Erythroblast (primary cell): ENCODE measurements around the gene PLXNC1.

ENCODE experiments used
- DNase-seq, 2 experiments: peaks; one replicate each; lab custom pipeline; 2025; lab: John Stamatoyannopoulos, UW
- GATA1 ChIP-seq: IDR thresholded peaks from 2 replicates; pipeline ENCODE4 v1.6.1; 2011; ENCODE audit warnings: low read depth, mild to moderate bottlenecking, control low read depth, low read length, moderate library complexity
- POLR2A ChIP-seq: IDR thresholded peaks from 2 replicates; pipeline ENCODE4 v1.6.1; 2011; ENCODE audit warnings: mild to moderate bottlenecking, low read length

PLXNC1 gene

GRCh38 chr12:94245631-94246383, 97.4 kb downstream of the PLXNC1 start:
- TF ChIP-seq GATA1 (no peak), POLR2A (no peak)
- no peak for DNase-seq

GRCh38 chr12:94247246-94247645, 98.9 kb downstream of the PLXNC1 start:
- TF ChIP-seq GATA1 (no peak), POLR2A (no peak)
- no peak for DNase-seq

GRCh38 chr12:94248582-94248981, 100.2 kb downstream of the PLXNC1 start:
- TF ChIP-seq GATA1 = no peak
- TF ChIP-seq POLR2A = no peak
- DNase-seq = no peak

GRCh38 chr12:94250130-94250529, 101.8 kb downstream of the PLXNC1 start:
- DNase-seq = no peak
- no peak for TF ChIP-seq GATA1
- no peak for TF ChIP-seq POLR2A

GRCh38 chr12:94254270-94254669, 105.9 kb downstream of the PLXNC1 start:
- no peak for DNase-seq
- TF ChIP-seq POLR2A (no peak), GATA1 (no peak)

- DNase-seq = no peak
- TF ChIP-seq POLR2A (no peak), GATA1 (no peak)
Measured at GRCh38 chr12:94255006-94255405, 106.6 kb downstream of the PLXNC1 start.

DNA sequence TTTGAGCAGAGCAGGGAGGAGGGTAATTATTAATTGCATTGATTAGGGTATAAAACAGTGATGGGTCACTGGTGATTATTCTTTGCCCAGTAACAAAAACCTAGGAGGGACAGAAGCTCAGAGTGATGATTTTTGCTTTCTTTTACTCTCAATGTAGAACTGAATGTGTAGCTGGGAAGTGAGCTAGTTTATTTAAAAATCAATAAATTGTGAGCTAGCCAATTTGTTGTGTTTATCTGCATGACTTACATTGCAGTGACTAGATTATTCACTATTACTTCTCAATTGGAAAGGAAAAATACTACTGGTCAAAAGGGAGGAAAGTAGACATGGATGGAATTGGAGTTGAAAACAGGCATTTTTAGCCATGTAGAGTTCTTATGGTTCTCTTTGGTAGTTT, 107.1 kb downstream of the PLXNC1 start:
- DNase-seq = no peak
- no peak for TF ChIP-seq GATA1
- no peak for TF ChIP-seq POLR2A

- TF ChIP-seq POLR2A (no peak), GATA1 (no peak)
- no peak for DNase-seq
Measured at GRCh38 chr12:94258593-94258992, 110.2 kb downstream of the PLXNC1 start.

DNA sequence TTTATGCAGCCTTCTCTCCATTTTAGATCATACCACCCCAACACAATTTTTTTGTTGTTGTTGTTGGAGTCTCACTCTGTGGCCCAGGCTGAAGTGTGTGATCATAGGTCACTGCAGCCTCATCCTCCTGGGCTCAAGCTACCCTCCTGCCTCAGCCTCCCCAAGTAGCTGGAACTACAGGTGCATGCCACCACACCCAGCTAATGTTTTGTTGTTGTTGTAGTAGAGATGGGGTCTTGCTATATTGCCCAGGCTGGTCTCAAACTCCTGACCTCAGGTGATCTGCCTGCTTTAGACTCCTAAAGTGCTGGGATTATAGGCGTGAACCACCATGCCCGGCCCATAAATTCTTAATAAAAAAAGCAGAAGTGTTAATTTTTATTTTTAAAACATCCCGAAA, 111.6 kb downstream of the PLXNC1 start:
- DNase-seq = no peak
- TF ChIP-seq POLR2A (no peak), GATA1 (no peak)

DNA sequence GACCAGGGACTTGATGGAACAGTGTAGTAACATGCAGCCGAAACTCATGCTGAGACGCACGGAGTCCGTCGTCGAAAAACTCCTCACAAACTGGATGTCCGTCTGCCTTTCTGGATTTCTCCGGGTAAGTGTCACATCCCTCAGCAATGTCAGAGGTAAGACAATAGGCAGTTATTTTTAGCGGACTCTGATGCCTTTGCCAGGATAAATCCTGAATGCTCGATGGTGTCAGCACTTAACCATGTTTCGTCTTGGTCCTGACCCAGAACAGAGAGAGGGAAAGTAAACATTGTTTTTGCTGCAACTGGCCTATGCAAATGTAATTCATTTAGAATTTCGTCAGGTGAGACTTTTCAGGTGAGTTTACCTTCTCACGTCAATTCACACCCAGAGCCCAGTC, 112.3 kb downstream of the PLXNC1 start:
- no peak for DNase-seq
- TF ChIP-seq POLR2A = no peak
- no peak for TF ChIP-seq GATA1

GRCh38 chr12:94261119-94261518, 112.7 kb downstream of the PLXNC1 start:
- TF ChIP-seq GATA1 = no peak
- TF ChIP-seq POLR2A = no peak
- DNase-seq = no peak

DNA sequence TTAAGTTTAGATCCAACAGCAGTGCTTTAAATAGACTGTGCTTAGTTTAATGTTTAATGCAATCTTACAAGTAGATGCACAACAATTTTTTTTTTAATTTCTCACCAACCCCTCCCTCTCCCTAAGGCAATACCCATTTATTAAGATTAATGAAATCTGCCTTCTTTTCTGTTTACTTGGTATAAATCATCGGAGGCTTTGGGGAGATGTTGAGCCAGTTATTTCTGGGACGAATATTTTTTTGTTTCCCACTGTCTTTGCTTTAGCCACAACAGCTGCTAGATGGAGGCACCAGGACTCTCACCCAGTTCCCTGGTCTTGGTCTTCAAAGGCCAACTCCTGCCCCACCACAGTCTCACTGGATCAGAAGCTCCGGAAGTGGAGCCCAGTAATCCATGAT, 113.4 kb downstream of the PLXNC1 start:
- no peak for TF ChIP-seq POLR2A
- TF ChIP-seq GATA1 = no peak
- no peak for DNase-seq

GRCh38 chr12:94262228-94263010, 114.0 kb downstream of the PLXNC1 start:
- peak; percentile 55 to 67 for DNase-seq
- TF ChIP-seq POLR2A (no peak), GATA1 (no peak)
